Measurements from ENCODE around the gene SMYD4.

DNA sequence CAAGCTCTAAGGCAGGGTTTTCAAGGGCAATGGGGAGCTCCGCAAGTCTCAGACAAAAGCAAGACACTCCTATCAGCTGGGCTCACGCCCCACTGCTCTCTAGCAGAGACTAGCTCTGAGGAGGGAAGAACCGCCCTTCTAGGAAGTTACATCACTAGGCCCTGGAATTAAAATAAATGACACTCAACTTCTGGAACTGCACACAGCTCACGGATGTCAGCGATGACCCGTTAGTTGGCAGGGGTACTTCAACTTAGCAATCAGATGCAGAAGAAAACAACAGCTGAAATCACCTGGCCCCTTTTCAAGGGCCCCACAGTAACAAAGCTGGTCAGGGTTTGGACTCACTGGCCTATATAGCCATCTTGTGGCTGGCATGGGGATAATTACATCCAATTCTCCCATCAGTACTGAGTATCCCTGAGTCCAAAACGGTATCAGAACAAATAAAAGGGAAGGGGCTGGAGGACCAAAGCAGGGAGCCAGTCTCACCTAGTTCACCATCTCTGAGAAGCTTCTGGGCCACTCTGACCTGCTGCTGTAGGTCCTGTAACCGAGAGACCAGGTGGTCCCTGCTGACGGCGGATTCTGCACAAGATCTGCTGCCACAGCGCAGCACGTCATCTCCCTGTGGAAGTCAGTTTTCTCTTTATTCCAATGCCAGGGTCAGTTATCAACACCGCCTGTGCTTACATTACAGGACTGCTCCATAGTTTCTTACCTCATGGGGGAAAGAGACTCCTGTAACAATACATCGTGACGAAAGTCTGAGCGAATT lies 45.7 kb downstream of the SMYD4 start:
- TF ChIP-seq, protein P1, sequence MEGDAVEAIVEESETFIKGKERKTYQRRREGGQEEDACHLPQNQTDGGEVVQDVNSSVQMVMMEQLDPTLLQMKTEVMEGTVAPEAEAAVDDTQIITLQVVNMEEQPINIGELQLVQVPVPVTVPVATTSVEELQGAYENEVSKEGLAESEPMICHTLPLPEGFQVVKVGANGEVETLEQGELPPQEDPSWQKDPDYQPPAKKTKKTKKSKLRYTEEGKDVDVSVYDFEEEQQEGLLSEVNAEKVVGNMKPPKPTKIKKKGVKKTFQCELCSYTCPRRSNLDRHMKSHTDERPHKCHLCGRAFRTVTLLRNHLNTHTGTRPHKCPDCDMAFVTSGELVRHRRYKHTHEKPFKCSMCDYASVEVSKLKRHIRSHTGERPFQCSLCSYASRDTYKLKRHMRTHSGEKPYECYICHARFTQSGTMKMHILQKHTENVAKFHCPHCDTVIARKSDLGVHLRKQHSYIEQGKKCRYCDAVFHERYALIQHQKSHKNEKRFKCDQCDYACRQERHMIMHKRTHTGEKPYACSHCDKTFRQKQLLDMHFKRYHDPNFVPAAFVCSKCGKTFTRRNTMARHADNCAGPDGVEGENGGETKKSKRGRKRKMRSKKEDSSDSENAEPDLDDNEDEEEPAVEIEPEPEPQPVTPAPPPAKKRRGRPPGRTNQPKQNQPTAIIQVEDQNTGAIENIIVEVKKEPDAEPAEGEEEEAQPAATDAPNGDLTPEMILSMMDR (conservative IDR thresholded peaks at IDR 0.05) = peak; percentile 79
- no peak for TF ChIP-seq EZH2 (IDR thresholded peaks at IDR 0.05; ENCODE audit: low read depth)

All from PC-9 (cell line).